HG02938 (cell line): Measurements from ENCODE around the gene RLF.
"Not testable (repeated sequence)": the region's sequence is repeated elsewhere in the genome, so short reads cannot be mapped to it uniquely, and the experiment has no call there.

Source experiments
- ATAC-seq: cut with Tn5 transposase; IDR thresholded peaks from one replicate; pipeline ENCODE4 v1.9.1; 2021; ENCODE audit warnings: mild to moderate bottlenecking, moderate library complexity; ENCODE audit not compliant: unreplicated experiment

Gene RLF

GRCh38 chr1:40171036-40171435 is 9.8 kb downstream of the RLF start:
- ATAC-seq, result no peak

- no peak for ATAC-seq
These were observed 13.6 kb downstream of the RLF start for GRCh38 chr1:40174788-40175187.

GRCh38 chr1:40176989-40177388 is 15.8 kb downstream of the RLF start:
- not testable (repeated sequence) for ATAC-seq

- ATAC-seq, result no peak
These were observed 17.0 kb downstream of the RLF start for GRCh38 chr1:40178200-40178599.

DNA sequence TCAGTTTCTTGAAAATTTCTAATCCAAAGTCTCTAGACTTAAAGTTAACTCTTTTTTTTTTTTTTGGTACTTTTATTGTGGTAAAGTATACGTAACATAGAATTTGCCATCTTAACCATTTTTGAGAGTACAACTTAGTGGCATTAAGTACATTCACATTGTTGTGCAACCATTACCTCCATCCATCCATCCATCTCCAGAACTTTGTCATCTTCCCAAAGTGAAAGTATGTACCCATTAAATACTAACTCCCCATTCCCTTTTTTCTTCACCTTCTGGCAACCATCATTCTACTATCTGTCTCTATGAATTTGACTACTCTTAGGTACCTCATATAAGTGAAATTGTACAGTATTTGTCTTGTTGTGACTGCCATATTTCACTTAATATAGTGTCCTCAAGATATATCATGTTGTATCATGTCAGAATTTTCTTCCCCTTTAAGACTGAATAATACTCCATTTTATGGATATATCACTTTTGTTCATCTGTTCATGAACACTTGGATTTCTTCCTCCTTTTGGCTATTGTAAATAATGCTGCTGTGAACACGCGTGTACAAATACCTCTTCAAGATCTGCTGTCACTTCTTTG is 18.4 kb downstream of the RLF start:
- no peak for ATAC-seq

GRCh38 chr1:40183055-40183710 is 22.0 kb downstream of the RLF start:
- no peak for ATAC-seq

GRCh38 chr1:40184193-40184592 is 23.0 kb downstream of the RLF start:
- ATAC-seq, result no peak

DNA sequence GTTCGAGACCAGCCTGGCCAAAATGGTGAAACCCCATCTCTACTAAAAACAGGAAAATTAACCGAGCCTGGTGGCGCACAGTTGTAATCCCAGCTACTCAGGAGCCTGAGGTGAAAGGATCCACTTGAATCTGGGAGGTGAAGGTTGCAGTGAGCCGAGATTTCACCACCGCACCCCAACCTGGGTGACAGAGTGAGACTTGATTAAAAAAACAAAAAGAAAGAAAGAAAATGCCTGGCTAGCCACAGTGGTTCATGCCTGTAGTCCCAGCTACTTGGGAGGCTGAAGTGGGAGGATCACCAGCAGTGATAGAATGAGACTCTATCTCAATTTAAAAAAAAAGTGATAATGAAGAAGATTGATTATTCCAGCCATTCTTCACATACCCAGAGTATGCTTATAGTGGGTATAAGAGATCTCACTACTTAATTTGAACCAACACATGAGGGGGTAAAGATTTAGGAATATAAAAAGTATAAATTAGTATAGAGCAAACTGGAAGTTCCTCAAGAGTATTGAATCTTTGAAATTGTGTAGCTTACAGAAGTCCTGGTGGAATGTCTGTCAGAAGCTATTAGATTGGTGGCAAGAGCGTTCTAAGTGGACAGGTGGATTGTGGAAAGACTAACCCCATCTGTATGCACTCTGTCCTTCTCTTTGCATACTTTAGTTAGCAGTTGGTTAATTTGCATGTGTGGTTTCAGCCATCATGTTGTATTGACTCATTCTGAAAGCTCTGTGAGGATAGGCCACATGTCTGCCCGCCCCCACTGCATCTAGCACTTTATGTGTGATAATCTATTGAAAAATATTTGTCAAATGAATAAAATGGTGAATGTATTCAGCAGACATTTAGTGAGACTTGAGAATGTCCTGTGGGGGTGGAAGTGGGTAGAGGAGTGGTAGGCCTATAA is 25.0 kb downstream of the RLF start:
- peak; percentile 94 for ATAC-seq

GRCh38 chr1:40187399-40187798 is 26.2 kb downstream of the RLF start:
- ATAC-seq, result no peak

- ATAC-seq, result not testable (repeated sequence)
These were observed 33.5 kb downstream of the RLF start for GRCh38 chr1:40194639-40195038.

DNA sequence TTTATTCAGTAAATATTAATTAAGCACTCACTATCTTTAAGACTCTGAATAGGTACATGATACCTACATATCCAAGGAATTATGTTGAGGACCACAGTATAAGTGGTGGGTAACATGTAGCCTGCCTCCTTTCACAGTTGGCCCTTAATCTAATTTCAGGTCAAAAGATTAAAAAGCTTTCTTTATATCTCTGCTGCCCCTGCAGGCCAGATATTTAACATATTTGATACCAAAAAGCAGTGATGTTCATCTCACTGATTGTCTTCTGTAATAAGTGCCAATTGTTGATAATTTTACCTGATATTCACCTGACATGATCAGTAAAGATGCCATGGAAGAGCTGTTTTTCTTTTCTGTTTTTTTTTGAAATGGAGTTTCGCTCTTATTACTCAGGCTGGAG is 36.5 kb downstream of the RLF start:
- no peak for ATAC-seq

DNA sequence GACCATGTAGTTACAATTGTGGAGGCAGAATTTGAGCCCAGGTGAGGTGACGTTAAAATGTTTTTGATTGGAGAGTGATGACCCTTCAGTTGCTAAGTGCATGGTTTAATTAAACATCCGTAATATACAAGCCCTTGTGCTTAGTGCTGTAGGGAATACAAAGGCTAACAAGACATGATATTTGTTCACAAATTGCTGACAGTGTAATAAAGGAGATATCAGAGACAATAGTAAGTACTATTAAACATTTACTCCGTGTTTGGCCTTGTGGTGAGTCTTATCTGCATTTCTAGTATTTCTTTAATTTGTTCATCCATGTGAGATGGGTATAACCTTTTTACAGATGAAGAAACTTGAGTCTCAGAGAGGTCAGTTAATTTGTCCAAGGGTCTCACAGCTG is 37.9 kb downstream of the RLF start:
- ATAC-seq, result no peak

GRCh38 chr1:40204856-40205255 is 43.7 kb downstream of the RLF start:
- ATAC-seq, result no peak

DNA sequence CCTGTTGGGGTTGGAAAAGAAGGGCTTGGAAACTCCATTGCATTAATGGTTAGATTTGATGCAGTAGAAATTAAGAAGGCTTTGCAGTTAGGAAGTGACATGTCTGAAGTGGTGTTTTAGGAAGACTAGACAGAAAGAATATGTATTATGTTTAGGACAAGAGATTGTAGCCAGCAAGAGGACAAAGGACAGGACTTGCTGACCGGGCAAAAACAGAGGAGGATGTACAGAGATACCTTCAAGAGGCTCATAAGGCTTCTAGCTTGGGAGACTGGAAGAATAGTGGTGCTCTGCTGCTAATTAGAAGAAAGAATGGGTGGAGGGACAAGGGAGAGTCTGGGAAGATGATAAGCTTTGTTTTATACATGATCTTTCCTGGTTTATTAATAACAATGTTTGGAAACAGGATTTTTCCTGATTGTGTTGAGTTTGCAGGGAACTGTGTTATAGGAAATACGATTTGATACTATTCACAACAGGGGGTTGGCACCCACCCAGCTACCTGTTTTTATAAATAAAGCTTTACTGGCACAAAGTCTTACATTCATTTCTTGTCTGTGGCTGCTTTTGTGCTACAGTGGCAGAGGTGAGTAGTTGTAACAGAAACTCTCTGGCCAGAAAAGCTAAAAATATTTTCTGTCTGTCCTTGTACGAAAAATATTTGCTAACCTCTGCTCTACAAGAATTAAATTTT is 49.5 kb downstream of the RLF start:
- ATAC-seq, result no peak

- no peak for ATAC-seq
These were observed 57.1 kb downstream of the RLF start for GRCh38 chr1:40218333-40218732.

DNA sequence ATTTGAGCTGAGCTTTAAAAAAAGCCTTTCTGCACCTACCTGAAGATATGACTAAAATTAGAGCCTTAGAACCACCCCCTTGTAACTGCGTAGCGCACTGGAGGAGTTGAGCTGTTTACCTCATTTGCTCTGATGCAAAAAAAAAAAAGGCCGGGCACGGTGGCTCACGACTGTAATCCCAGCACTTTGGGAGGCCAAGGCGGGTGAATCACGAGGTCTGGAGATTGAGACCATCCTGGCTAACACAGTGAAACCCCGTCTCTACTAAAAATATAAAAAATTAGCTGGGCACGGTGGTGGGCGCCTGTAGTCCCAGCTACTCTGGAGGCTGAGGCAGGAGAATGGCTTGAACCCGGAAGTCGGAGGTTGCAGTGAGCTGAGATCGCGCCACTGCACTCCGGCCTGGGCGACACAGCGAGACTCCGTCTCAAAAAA is 60.3 kb downstream of the RLF start:
- not testable (repeated sequence) for ATAC-seq

DNA sequence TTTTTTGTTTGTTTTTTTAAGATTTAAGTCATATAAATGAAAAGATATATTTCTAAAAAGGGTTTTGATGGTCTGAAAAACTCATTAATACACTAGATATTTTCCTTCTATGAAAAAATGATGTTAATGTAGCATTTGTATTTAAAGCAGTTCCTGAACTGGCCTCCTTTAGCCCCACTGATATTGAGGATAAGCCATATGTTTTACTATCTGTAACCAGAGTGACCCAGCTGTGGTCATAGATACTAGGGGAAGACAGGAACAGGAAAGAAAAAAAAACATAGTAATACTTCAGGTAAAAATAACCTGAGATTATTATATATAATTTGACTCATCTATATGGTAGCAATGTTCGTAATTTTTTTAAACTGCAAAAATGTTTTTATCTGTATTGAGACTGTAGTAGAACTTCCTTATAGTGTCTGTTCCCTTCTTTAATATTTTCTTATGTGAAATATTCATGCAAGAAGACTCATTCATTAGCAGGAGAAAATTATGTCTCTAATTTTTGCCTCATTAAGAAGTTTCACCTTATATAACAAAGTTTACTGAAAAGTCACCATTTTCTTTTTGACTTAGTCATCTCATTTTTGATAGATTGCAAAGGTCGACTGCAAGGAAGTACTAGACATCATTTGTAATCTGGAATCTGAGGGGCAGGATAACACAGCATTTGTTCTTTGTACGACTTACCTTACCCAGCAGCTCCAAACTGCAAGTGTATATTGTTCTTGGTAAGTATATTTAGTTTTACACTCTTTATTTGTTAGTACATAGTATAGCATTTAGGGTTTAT is 61.0 kb downstream of the RLF start:
- ATAC-seq, result no peak

DNA sequence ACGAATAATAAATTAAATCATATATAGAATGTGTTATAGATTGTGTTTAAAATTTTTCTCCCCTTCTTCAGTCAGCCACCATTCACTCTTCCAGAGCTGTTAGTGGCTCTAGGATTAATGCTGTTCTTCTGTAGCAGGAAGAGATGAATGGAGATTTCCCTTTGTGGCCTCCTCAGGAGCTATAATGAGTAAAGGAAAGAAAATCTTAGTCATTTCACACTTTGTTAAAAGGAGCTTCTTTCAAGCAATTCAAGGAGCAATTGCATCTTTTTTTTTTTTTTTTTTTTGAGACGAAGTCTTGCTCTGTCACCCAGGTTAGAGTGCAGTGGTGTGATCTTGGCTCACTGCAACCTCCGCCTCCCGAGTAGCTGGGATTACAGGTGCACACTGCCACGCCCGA is 62.9 kb downstream of the RLF start:
- no peak for ATAC-seq

DNA sequence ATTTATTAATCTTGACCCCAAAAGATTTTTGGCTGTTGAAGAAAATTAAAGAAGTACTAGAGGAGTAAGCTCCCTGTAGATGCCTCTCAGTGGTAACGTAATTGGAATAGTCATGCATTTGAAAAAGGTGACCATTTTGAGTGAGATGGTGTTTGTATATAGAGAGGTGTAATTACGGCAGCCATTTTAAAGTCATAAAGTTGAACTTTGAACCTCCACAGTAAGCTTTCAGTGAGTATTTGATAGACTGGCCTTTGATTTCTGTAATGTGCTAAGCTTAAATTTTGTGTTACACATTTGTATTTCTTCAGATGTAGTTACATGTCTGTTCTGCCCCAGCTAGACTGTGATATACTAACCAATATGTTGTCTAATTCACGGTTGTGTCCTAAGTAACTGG is 65.0 kb downstream of the RLF start:
- ATAC-seq, result no peak

GRCh38 chr1:40232444-40232843 is 71.3 kb downstream of the RLF start:
- peak; percentile 91 for ATAC-seq
